Suppressor macrophage (primary cell): Measurements from ENCODE around the gene APOC4.

Source experiments
- DNase-seq, 4 experiments: peaks; one replicate each; pipeline ENCODE4 v3.0.0-alpha.2; 2020 to 2022

APOC4 gene

GRCh38 chr19:44993926-44994537 is 52.0 kb downstream of the APOC4 start:
- no peak for DNase-seq
